ENCODE data around the gene ALAS1.
"Not testable (repeated sequence)": the region's sequence is repeated elsewhere in the genome, so short reads cannot be mapped to it uniquely, and the experiment has no call there.

ALAS1 gene

GRCh38 chr3:52154135-52155094 is 43.5 kb upstream of the ALAS1 start, which contains the start of gene POC1A:
Gene POC1A, minus strand, starts transcription at chr3:52154423. Its CDS starts 51 bp downstream, at chr3:52154372.
- in situ Hi-C loops (cut with HindIII; ENCODE audit: low sequenced_read_pairs) = no loop called here

GRCh38 chr3:52155912-52156311 is 42.0 kb upstream of the ALAS1 start:
- DNase-seq (ENCODE audit: low read depth, low spot score) = no peak
- in situ Hi-C loops (cut with HindIII; ENCODE audit: low sequenced_read_pairs) = no loop called here
- TF ChIP-seq CTCF (IDR thresholded peaks at IDR 0.05; ENCODE audit: low read depth, low read length) = no peak
- H3K4me3 ChIP-seq (ENCODE audit: low read depth, low read length) = no peak overlapping the region

More at GRCh38 chr3:52154135-52155094, 43.5 kb upstream of the ALAS1 start, which contains the start of gene POC1A:
- H3K4me3 ChIP-seq (ENCODE audit: low read depth, low read length) = peak within 1 kb of the TSS; percentile 77
- DNase-seq (ENCODE audit: low read depth, low spot score) = peak; percentile 98
- peak; percentile 2 for TF ChIP-seq CTCF (IDR thresholded peaks at IDR 0.05; ENCODE audit: low read depth, low read length)

- DNase-seq (ENCODE audit: low read depth, low spot score) = no peak
- in situ Hi-C loops (cut with HindIII; ENCODE audit: low sequenced_read_pairs) = no loop called here
- TF ChIP-seq CTCF (IDR thresholded peaks at IDR 0.05; ENCODE audit: low read depth, low read length) = no peak
- H3K4me3 ChIP-seq (ENCODE audit: low read depth, low read length) = no peak overlapping the region
These were observed 38.5 kb upstream of the ALAS1 start for GRCh38 chr3:52159503-52159902.

GRCh38 chr3:52162250-52162872 is 35.6 kb upstream of the ALAS1 start:
- no peak for TF ChIP-seq CTCF (IDR thresholded peaks at IDR 0.05; ENCODE audit: low read depth, low read length)
- in situ Hi-C loops (cut with HindIII; ENCODE audit: low sequenced_read_pairs) = no loop called here
- no peak for DNase-seq (ENCODE audit: low read depth, low spot score)
- no peak overlapping the region for H3K4me3 ChIP-seq (ENCODE audit: low read depth, low read length)

- in situ Hi-C loops (cut with HindIII; ENCODE audit: low sequenced_read_pairs) = no loop called here
- no peak for DNase-seq (ENCODE audit: low read depth, low spot score)
- no peak overlapping the region for H3K4me3 ChIP-seq (ENCODE audit: low read depth, low read length)
- no peak for TF ChIP-seq CTCF (IDR thresholded peaks at IDR 0.05; ENCODE audit: low read depth, low read length)
These were observed 30.7 kb upstream of the ALAS1 start for GRCh38 chr3:52167240-52167639.

GRCh38 chr3:52170217-52170616 is 27.7 kb upstream of the ALAS1 start:
- H3K4me3 ChIP-seq (ENCODE audit: low read depth, low read length); in situ Hi-C loops (cut with HindIII; ENCODE audit: low sequenced_read_pairs); DNase-seq (ENCODE audit: low read depth, low spot score): not testable (repeated sequence)
